Renal pelvis (tissue), 4 donors: ENCODE data around the gene THSD8. TPM values are rescaled to one million over a fixed set of nuclear protein-coding genes. Genes with fewer than 3 reads are reported as not detected.
"Not testable (repeated sequence)": the region's sequence is repeated elsewhere in the genome, so short reads cannot be mapped to it uniquely, and the experiment has no call there.

Experiments
- DNase-seq: peaks from one replicate; pipeline ENCODE4 v3.0.0-alpha.2; 2013
- polyA plus RNA-seq, 3 donors: library from polyadenylated mRNA; unstranded; fragments of 120-200 nt; gene quantifications; one replicate each; pipeline ENCODE4 v1.2.1, GENCODE V29; 2013; ENCODE audit not compliant: insufficient read length in 3 of 3

THSD8 gene
- polyA plus RNA-seq, 3 donors: 4.4 to 5.8 (median 5.8) TPM

DNA sequence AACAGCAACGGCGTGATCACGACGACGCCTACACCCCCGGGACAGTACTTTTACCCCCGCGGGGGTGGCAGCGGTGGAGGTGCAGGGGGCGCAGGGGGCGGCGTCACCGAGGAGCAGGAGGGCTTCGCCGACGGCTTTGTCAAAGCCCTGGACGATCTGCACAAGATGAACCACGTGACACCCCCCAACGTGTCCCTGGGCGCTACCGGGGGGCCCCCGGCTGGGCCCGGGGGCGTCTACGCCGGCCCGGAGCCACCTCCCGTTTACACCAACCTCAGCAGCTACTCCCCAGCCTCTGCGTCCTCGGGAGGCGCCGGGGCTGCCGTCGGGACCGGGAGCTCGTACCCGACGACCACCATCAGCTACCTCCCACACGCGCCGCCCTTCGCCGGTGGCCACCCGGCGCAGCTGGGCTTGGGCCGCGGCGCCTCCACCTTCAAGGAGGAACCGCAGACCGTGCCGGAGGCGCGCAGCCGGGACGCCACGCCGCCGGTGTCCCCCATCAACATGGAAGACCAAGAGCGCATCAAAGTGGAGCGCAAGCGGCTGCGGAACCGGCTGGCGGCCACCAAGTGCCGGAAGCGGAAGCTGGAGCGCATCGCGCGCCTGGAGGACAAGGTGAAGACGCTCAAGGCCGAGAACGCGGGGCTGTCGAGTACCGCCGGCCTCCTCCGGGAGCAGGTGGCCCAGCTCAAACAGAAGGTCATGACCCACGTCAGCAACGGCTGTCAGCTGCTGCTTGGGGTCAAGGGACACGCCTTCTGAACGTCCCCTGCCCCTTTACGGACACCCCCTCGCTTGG is 9.6 kb upstream of the THSD8 start:
- no peak for DNase-seq

DNA sequence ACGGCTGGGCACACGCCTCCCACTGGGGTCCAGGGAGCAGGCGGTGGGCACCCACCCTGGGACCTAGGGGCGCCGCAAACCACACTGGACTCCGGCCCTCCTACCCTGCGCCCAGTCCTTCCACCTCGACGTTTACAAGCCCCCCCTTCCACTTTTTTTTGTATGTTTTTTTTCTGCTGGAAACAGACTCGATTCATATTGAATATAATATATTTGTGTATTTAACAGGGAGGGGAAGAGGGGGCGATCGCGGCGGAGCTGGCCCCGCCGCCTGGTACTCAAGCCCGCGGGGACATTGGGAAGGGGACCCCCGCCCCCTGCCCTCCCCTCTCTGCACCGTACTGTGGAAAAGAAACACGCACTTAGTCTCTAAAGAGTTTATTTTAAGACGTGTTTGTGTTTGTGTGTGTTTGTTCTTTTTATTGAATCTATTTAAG is 9.0 kb upstream of the THSD8 start:
- no peak for DNase-seq

DNA sequence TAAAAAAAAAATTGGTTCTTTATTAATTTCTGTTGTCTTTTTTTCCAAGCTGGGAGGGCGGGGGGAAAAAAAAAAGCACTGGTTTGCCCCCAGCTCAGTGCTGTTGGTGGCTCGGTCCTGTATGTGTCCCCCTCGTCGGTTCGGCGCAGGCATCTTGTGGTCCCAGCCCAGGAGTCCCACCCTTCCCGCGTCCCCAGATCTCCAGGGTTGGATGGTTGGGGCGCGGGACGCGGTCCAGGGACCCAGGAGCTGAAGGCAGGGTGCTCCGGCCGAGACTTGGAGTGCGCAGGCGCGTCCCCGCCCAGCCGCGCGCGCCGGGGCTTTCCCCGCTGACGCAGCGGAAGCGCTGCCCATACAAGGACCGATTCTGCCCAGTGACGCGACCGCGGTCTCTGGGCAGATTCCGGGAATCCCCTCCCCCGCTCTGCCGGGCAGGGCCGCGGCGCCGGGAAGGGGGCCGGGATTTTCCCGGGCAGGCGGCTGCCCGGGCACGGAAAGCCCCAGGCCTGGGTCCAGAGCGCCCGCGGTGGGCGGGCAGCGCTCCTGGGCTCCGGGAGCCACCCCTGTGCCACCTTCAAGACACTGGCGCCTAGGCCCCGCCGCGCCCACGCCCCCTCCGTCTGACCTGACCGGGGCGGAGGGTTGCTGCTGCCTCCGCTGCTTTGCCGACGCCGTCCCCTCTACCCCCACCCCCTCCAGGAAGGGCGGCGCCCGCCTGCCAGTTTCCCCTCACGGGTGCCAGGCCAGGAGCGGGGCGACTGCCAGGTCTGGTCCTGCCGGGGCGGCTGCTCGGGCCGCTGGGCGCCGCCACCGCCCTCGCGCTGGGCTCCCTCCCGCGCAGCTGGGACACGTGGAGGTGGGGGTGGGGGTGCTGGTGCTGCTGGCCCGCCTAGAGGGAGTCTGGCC is 8.3 kb upstream of the THSD8 start:
- DNase-seq: peak; percentile 93

DNA sequence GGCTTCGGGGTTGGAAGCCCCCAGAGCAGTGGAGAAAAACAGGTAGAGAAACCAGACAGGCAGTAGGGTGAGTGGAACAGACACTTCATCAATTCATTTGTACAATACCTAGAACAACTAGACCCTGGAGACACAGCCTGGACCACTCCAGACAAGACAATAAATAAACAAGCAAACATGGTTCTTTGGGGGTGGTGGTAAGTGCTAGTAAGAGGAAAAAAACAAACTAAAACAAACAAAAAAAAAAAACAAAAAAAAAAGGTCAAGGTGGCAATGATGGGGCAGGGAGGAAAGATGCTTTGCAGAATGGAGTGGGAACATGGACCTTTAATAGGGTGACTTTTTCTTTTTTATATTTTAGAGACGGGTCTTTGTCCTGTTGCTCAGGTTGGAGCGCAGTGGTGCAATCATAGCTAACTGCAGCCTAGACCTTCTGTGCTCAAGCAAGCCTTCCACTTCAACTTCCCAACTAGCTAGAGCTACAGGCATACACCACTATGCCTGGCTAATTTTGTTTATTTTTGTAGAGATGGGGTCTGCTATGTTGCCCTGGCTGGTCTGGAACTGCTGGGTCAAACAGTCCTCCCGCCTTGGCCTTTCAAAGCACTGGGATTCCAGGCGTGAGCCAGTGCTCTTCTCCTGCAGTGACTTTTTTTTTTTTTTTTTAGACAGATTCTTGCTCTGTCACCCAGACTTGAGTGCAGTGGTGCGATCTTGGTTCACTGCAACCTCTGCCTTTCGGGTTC is 7.5 kb upstream of the THSD8 start:
- DNase-seq: no peak

DNA sequence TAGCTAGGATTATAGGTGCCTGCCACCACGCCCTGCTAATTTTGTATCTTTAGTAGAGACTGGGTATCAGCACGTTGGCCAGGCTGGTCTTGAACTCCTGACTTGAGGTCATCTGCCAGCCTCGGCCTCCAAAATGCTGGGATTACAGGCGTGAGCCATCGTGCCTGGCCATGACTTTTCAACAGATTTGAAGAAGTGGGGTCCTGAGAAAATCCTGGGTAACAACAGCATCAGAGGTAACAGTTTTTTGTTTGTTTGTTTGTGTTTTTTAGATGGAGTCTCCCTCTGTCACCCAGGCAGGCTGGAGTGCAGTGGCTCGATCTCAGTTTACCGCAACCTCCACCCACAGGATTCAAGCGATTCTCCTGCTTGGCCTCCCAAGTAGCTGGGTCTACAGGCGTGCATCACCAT is 6.9 kb upstream of the THSD8 start:
- DNase-seq: no peak

DNA sequence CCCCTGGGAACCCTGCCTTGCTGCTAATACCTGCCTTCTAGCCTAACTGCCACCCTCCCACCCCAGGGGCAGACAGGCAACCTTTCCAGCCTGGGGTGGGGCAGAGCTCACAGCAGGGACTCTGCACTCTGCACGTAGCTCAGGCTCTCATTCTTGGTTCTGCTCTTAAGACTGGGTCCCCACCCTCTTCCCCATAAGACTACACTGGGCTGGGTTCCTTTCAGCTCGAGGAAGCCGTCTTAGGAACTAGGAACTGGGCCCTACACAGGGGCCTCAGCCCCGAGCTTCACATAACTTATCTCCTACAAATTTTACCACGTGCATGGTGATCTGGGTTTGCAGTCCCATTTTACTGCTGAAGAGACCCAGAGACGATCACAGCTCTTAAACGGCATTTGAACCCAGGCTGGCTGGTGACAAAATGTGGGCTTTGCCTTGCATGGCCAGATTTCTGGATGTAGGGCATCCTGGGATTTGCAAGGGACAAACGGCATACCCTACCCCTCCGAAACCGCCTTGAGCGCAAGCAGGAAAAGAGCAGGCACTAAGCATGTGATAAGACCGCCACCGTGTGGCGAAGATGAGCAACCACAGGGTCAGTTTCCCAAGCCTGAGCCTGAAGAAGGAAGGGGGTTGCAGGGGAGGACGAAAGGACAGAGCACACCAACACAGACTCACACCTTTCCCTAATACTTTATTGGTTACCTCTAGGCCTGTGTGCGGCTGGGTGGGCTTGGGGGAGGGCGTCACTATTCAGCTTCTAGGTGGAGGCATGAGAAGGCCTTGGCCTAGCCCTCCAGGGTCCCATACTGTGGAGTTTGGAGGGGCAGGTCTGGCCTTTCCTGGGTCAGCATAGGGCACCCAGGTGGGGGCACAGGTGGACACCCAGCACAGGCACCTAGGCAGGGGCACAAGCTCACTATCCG is 5.5 kb upstream of the THSD8 start:
- no peak for DNase-seq

DNA sequence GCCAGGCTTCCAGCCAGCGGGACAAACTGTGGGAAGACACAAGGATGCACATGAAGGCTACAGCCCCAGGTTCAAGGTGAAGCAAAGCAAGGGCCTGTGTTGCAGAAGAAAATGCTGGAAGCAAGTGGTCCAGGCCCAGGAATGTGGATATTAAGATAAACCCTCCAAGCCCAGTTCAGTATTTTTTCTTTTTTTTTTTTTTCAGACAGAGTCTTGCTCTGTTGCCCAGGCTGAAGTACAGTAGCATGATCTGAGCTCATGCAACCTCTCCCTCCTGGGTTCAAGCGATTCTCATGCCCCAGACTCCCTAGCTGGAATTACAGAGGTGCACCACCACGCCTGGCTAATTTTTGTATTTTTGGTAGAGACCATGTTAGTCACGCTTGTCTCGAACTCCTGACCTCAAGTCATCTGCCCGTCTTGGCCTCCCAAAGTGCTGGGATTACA is 4.7 kb upstream of the THSD8 start:
- DNase-seq: no peak

DNA sequence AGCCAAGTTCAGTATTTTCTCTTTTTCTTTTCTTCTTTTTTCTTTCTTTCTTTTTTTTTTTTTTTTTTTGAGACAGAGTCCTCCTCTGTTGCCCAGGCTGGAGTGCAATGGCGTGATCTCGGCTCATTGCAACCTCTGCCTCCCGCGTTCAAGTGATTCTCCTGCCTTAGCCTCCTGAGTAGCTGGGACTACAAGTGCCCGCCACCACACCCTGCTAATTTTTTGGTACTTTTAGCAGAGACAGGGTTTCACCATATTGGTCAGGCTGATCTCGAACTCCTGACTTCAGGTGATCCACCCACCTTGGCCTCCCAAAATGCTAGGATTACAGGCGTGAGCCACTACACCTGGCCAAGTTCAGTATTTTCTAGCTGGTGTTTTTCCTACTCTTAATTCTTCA is 4.3 kb upstream of the THSD8 start:
- DNase-seq: not testable (repeated sequence)

DNA sequence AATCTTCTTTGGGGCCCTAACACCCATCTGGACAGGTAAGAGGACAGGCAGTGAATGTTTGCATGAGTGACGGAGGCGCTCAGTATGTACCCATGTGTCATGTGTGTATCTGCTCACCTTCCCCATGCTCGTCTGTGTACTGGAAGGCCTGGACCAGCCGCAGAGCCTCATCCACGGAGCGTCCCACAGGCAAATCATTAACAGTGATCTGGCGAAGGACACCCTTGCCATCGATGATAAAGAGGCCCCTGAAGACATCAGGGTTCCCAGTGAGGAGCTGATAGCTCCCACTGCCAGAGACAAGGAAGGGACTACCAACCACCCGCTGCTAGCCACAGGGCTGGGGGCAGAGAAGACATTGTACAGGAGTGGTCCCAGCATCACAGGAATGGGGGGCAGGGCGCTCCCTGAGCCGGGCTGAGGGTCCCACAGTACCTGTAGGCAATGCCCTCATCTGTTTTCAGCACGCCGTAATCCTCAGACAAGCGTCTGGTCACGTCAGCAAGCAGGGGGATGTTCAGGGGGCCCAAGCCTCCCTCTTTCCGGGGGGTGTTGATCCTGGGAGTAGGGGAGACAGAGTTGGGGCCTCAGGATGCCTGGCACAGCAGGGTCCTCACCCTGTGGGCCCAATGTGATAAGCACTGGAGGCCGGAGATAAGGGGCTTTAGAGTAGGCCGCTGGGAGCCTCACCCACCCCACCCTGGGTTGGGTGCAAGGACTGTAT is 2.0 kb upstream of the THSD8 start:
- no peak for DNase-seq

DNA sequence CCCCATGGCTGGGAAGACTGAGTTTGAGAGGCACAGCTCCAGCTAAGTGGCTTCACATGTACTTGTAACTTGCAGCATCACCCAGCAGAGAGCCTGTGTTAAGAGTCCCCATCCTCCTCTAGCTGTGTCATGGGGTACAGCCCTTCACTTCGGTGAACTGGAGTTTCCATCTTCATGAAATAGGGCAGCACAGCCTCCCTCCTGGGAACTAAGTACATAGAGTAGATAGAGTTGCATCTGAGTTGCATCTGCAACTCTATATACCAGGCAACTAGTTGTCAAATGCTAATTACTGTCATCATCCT is 1.5 kb upstream of the THSD8 start:
- no peak for DNase-seq

DNA sequence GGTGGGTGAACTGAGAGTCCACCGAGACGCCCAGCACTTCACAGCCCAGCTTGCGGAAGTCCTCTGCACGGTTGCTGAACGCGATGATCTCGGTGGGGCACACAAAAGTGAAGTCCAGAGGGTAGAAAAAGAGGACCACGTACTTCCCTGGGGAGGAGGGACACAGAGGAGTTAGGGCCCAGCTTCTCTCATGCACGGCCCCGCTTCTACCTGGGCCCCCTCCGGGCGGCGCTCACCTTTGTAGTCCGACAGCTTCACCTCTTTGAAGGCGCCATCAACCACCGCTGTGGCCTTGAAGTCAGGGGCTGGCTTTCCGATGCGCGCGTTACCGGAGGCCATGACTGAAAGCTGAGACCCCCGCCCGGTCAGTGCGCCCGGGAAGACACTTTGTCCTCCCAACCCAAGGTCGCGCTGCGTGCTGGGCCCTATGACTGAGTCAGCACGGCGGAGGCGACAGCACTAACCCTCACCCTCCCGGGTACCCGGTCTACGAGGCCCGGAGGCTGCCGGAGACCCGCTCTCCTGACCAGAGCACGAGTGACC is 875 bp upstream of the THSD8 start:
- DNase-seq: no peak

DNA sequence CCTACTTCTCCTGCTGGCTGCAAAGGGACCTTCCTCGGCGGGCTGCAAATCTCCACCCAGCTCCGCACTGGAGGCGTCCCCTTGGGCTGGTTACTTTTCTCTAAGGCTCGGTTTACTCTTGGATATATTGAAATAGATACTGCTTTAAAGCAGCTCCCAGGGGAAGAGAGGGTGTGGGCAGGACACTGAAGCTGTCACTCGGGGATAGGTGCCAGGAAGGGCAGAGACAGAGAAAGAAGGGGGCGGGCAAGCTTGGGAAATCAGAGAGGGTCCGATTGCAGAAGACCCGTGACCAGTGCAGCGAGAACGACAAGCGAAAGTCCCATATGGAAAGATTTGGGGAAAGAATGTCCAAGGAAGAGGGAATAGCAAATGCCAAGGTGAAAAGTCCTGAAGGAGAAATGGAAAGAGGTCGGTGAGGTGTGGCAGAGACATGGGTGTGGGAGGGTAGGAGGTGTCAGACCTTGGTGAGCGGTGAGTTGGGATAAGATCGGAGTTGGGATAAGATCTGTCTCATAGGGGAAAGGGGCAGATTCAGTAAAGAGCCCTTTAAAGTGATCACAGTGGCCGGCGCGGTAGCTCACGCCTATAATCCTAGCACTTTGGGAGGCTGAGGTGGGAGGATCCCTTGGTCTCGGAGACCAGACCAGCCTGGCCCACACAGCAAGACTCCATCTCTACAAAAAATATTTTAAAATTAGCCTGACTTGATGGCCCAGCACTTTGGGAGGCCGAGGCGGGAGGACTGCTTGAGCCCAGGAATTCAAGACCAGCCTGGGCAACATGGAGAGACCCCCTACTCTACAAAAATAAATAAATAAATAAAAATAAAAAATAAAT is 618 bp downstream of the THSD8 start:
- DNase-seq: no peak

DNA sequence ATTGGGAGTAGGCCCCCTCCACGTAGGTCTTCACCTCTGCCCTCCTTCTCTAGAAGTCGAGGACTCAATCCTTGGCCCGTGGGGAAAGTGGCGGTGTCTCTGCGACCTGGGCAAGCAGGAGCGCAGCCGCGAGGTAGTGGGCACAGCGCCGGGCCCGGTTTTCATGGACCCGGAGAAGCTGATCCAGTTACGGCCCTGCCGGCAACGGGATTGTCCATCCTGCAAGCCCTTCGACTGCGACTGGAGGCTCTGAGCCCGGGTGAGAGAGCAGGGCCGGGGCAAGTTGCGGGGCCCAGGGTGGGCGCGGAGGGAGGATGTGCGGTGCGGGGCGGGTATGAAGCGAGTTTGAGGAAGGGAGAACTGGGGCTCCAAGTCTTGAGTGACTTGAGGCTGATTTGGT is 2.2 kb downstream of the THSD8 start:
- DNase-seq: no peak

DNA sequence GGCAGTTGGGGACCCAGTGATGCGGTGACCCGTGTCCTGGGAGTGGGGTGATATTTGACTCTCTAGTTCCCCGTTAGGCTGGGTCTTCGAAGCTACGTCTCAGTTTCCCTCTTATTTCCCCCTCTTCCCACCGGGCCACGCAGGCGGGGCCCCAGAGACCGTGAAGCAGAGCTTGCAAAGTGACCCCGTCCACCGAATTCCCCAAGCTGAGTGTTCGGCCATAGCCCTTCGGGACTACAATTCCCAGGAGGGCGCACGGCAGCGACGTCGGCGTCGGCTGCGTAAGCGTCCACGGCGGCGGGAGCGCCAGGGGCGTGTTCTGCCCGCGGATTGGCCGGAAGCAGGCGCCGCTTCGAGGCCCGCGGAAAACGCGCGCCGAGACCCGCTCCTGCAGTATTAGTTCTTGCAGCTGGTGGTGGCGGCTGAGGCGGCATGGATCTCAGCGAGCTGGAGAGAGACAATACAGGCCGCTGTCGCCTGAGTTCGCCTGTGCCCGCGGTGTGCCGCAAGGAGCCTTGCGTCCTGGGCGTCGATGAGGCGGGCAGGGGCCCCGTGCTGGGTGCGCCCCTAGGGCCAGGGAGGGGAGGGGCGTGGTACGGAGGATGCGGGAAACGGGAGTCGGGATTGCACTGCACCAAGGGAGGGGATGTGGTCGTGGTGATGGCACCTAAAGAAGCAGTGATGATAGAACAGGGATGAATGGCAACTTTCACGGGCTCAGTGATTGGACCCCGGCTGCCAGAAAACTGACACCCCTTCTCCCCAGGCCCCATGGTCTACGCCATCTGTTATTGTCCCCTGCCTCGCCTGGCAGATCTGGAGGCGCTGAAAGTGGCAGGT is 4.6 kb downstream of the THSD8 start, which contains the start of gene RNASEH2A:
Gene RNASEH2A (plus strand): TSS at position 343 of the 840 bp plus-strand sequence. CDS start 90 bp downstream, at position 433.
- peak; percentile 92 for DNase-seq

DNA sequence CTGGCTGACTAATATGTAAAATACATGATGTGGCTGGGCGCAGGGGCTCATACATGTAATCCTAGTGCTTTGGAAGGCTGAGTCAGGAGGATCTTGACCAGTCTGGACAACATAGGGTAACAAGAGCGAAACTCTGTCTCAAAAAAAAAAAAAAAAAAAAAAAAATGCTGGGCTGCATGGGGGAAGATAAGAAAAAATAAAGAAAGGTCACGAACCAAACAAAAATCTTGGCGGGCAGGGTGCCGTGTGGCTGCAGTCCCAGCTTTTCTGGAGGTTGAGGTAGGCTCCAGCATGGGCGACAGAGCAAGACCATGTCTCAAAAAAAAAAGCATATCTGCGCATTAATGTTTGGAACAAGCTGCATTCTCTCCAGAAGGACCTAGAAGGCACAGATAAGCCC is 13.2 kb downstream of the THSD8 start:
- no peak for DNase-seq

DNA sequence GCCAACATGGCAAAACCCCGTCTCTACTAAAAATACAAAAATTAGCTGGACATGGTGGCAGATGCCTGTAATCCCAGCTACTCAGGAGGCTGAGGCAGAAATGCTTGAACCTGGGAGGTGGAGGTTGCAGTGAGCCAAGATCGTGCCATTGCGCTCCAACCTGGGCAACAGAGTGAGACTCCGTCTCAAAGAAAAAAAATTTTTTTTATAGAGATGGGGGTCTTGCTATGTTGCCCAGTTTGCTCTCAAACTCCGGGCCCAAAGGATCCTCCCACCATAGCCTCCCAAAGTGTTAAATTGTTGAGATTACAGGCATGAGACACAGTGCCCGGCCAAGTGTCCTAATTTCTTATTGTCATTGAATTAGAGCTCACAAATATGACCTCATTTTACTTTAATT is 15.3 kb downstream of the THSD8 start:
- DNase-seq: not testable (repeated sequence)

DNA sequence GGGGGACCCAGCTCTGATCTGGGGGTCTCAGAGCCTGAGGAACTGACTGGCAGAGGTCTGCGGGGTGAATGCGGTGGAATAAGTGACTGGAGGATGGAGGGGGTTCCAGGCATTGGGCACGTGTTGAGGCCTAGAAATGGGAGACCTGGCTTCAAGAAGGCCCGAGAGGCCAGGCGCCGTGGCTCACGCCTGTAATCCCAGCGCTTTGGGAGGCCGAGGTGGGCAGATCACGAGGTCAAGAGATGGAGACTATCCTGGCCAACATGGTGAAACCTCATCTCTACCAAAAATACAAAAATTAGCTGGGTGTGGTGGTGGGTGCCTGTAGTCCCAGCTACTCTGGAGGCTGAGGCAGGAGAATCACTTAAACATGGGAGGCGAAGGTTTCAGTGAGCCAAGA is 15.9 kb downstream of the THSD8 start:
- not testable (repeated sequence) for DNase-seq

DNA sequence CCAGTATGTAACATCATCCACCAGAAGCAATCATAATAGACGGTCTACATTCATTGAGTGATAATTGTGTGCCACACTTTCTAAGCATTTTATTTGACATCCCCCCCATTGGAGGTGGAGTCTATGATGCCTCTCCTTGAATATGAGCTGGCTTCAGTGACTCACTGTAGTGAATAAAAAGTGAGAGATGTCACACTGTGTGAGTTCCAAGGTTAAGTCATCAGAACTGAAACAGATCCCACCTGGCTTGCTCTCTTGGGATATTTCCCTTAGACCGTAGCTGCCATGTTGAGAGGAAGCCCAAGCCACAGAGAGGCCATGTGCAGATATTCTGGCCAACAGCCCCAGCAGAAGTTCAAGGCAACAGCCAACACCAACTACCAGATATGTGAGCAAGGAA is 19.9 kb downstream of the THSD8 start:
- DNase-seq: no peak
